ENCODE measurements around the gene SEZ6L. TPM values are rescaled to one million over a fixed set of nuclear protein-coding genes. Genes with fewer than 3 reads are reported as not detected.

The SEZ6L gene
- total RNA-seq, 1 experiment from 2014 or later, result not detected

GRCh38 chr22:26385164-26385563, 215.9 kb downstream of the SEZ6L start:
- Histone ChIP-seq H4K20me1 (ENCODE audit: insufficient read depth) (no peaks in the 10 kb centered on the region), H3K4me3 (replicated peaks in 1 of 2; ENCODE audit: low read depth in 1 of 2, low read length in 2 of 2) (no peak overlapping the region), H3K9me3 (ENCODE audit: control insufficient read depth in 1 of 2, insufficient read depth in 1 of 2, low read depth in 1 of 2, low read length in 2 of 2) (no peaks in the 10 kb centered on the region), H2AFZ (ENCODE audit: low read depth, low read length, poor library complexity, severe bottlenecking) (no peak overlapping the region), H3K79me2 (ENCODE audit: insufficient read depth, low read length) (no peaks in the 10 kb centered on the region), H3K36me3 (ENCODE audit: control insufficient read depth in 1 of 2, insufficient read depth in 2 of 2, low read length in 2 of 2) (no peaks in the 10 kb centered on the region), H3K4me1 (ENCODE audit: control insufficient read depth in 1 of 2, insufficient read depth in 2 of 2, low read length in 2 of 2) (no peaks in the 10 kb centered on the region), H3K9ac (ENCODE audit: low read length) (no peak overlapping the region), H3K4me2 (ENCODE audit: low read length) (no peak overlapping the region), H3K9me2 (ENCODE audit: insufficient read depth) (no peaks in the 10 kb centered on the region), H3K27ac (ENCODE audit: low read depth, low read length) (no peak overlapping the region), H3K27me3 (ENCODE audit: insufficient read depth, low read length) (peaks cover 49% of the 10 kb centered on the region)
- BruUV-seq (replicated peaks), result no TSS peak
- ATAC-seq (no peak), DNase-seq (ENCODE audit: low read depth, low spot score) (no peak)
- ChIA-PET CTCF (interaction anchor here (0.8 kb wide), 1 partner anchor 21 kb away, joined by 3 read pairs; no protein-coding TSS in a partner anchor), POLR2A (no interaction called here), RAD21 (ENCODE audit: low non-redundant PET in 1 of 2, low total read pairs in 2 of 2, uncharacterized antibody in 2 of 2, unreplicated experiment in 2 of 2) (no interaction called here)
- TF ChIP-seq POLR2AphosphoS5 (IDR thresholded peaks at IDR 0.05; ENCODE audit: low read depth, low read length) (no peak), EGR1 (IDR thresholded peaks at IDR 0.05; ENCODE audit: low read depth) (no peak), FOSL1 (IDR thresholded peaks at IDR 0.05; ENCODE audit: low read depth) (no peak), RAD21 (IDR thresholded peaks at IDR 0.05; ENCODE audit: low read depth) (no peak), CEBPB (IDR thresholded peaks at IDR 0.05; ENCODE audit: low read depth) (no peak), MAX (IDR thresholded peaks at IDR 0.05) (no peak), ZFX (IDR thresholded peaks at IDR 0.05) (no peak), CBX3 (IDR thresholded peaks at IDR 0.05; ENCODE audit: low read depth) (no peak), EZH2phosphoT487 (IDR thresholded peaks at IDR 0.05; ENCODE audit: borderline replicate concordance) (no peak), SP1 (IDR thresholded peaks at IDR 0.05; ENCODE audit: low read depth) (no peak), ZNF274 (IDR thresholded peaks at IDR 0.05; ENCODE audit: low read depth, low read length) (no peak)
- intact Hi-C loops (cut with micrococcal nuclease), result no loop called here

DNA sequence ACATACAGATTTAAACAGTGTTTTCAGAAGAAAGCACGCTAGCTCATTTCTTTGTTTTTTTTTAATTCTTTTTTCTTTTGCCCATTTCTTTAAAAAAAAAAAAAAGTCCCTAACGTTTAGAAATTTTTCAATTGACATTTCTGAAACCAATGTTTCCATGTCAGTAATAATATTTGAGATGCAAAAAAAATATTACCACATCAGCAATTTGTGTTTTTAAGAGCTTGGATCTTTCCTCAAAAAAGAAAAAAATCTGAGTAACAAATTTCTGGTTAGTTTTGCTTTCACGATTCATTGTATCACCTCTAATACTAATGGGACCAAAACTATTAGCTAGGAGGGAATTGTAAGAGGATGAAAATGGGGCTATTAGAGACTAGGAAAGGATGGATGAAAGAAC, 219.9 kb downstream of the SEZ6L start:
- BruUV-seq (replicated peaks), result no TSS peak
- peaks cover 10% of the 10 kb centered on the region for H3K27me3 ChIP-seq (ENCODE audit: insufficient read depth, low read length)

More for the DNA sequence above, 219.9 kb downstream of the SEZ6L start:
- ChIA-PET RAD21 (ENCODE audit: low non-redundant PET in 1 of 2, low total read pairs in 2 of 2, uncharacterized antibody in 2 of 2, unreplicated experiment in 2 of 2) (no interaction called here), CTCF (interaction anchor here (1.0 to 1.5 kb wide), 2 partner anchors 21 to 72 kb away, joined by 4 to 6 read pairs; no protein-coding TSS in a partner anchor), POLR2A (no interaction called here)
- no peaks in the 10 kb centered on the region for H3K36me3 ChIP-seq (ENCODE audit: control insufficient read depth in 1 of 2, insufficient read depth in 2 of 2, low read length in 2 of 2)
- no peak overlapping the region for H2AFZ ChIP-seq (ENCODE audit: low read depth, low read length, poor library complexity, severe bottlenecking)
- TF ChIP-seq MAX (IDR thresholded peaks at IDR 0.05) (no peak), EZH2 (IDR thresholded peaks at IDR 0.05) (no peak), TCF7L2 (IDR thresholded peaks at IDR 0.05; ENCODE audit: borderline replicate concordance, extremely low read depth, insufficient read depth, insufficient read length) (no peak), CEBPB (IDR thresholded peaks at IDR 0.05; ENCODE audit: low read depth) (no peak), ZBTB33 (IDR thresholded peaks at IDR 0.05; ENCODE audit: extremely low read depth, insufficient replicate concordance, low read length) (no peak), ZNF274 (IDR thresholded peaks at IDR 0.05; ENCODE audit: low read depth, low read length) (no peak), RAD21 (IDR thresholded peaks at IDR 0.05; ENCODE audit: low read depth) (no peak), YY1 (IDR thresholded peaks at IDR 0.05; ENCODE audit: extremely low read depth, insufficient replicate concordance, low read depth, low read length) (no peak)
- TF ChIP-seq, protein P1, sequence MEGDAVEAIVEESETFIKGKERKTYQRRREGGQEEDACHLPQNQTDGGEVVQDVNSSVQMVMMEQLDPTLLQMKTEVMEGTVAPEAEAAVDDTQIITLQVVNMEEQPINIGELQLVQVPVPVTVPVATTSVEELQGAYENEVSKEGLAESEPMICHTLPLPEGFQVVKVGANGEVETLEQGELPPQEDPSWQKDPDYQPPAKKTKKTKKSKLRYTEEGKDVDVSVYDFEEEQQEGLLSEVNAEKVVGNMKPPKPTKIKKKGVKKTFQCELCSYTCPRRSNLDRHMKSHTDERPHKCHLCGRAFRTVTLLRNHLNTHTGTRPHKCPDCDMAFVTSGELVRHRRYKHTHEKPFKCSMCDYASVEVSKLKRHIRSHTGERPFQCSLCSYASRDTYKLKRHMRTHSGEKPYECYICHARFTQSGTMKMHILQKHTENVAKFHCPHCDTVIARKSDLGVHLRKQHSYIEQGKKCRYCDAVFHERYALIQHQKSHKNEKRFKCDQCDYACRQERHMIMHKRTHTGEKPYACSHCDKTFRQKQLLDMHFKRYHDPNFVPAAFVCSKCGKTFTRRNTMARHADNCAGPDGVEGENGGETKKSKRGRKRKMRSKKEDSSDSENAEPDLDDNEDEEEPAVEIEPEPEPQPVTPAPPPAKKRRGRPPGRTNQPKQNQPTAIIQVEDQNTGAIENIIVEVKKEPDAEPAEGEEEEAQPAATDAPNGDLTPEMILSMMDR (IDR thresholded peaks at IDR 0.05 in 2 of 3, conservative IDR thresholded peaks at IDR 0.05 in 1 of 3; ENCODE audit: borderline replicate concordance in 1 of 3, insufficient read depth in 1 of 3, low read depth in 2 of 3, low read length in 2 of 3), result no peak
- no peak overlapping the region for H3K4me2 ChIP-seq (ENCODE audit: low read length)
- H3K27ac ChIP-seq (ENCODE audit: low read depth, low read length), result no peak overlapping the region
- DNase-seq (ENCODE audit: low read depth, low spot score) (no peak), ATAC-seq (no peak)
- no peak overlapping the region for H3K9ac ChIP-seq (ENCODE audit: low read length)
- no peaks in the 10 kb centered on the region for H3K9me3 ChIP-seq (ENCODE audit: control insufficient read depth in 1 of 2, insufficient read depth in 1 of 2, low read depth in 1 of 2, low read length in 2 of 2)
- no peaks in the 10 kb centered on the region for H3K79me2 ChIP-seq (ENCODE audit: insufficient read depth, low read length)
- H3K4me1 ChIP-seq (ENCODE audit: control insufficient read depth in 1 of 2, insufficient read depth in 2 of 2, low read length in 2 of 2), result no peaks in the 10 kb centered on the region
- intact Hi-C loops (cut with micrococcal nuclease), result no loop called here
- H4K20me1 ChIP-seq (ENCODE audit: insufficient read depth), result no peaks in the 10 kb centered on the region
- no peaks in the 10 kb centered on the region for H3K9me2 ChIP-seq (ENCODE audit: insufficient read depth)
- no peak overlapping the region for H3K4me3 ChIP-seq (replicated peaks in 1 of 2; ENCODE audit: low read depth in 1 of 2, low read length in 2 of 2)

Data from HCT116 (cell line).